Skeletal muscle cell (primary cell): Measurements from ENCODE around the gene PLXNA4.

Experiments
- DNase-seq: peaks from one replicate; pipeline ENCODE4 v3.0.0-alpha.2; 2010; ENCODE audit warnings: low read depth
- H3K4me3 ChIP-seq: 2 replicates; pipeline ENCODE4 v1.5.1; 2011; ENCODE audit warnings: low read depth, mild to moderate bottlenecking, control low read depth, low read length, moderate library complexity

Gene PLXNA4

GRCh38 chr7:132381742-132382472, 194.4 kb downstream of the PLXNA4 start:
- no peak for DNase-seq

GRCh38 chr7:132380059-132380458, 196.2 kb downstream of the PLXNA4 start:
- H3K4me3 ChIP-seq: no peak overlapping the region
- DNase-seq: no peak

More at GRCh38 chr7:132381742-132382472, 194.4 kb downstream of the PLXNA4 start:
- H3K4me3 ChIP-seq: no peak overlapping the region

- DNase-seq: no peak
- no peak overlapping the region for H3K4me3 ChIP-seq
These were observed 197.0 kb downstream of the PLXNA4 start for GRCh38 chr7:132379292-132379691.

GRCh38 chr7:132377703-132378584, 198.3 kb downstream of the PLXNA4 start:
- DNase-seq: no peak
- no peak overlapping the region for H3K4me3 ChIP-seq

- DNase-seq: no peak
- no peak overlapping the region for H3K4me3 ChIP-seq
These were observed 199.3 kb downstream of the PLXNA4 start for GRCh38 chr7:132377015-132377414.

GRCh38 chr7:132376361-132377013, 199.8 kb downstream of the PLXNA4 start:
- DNase-seq: no peak
- no peak overlapping the region for H3K4me3 ChIP-seq

- H3K4me3 ChIP-seq: no peak overlapping the region
- DNase-seq: no peak
These were observed 202.4 kb downstream of the PLXNA4 start for GRCh38 chr7:132373879-132374278.

GRCh38 chr7:132373041-132373440, 203.2 kb downstream of the PLXNA4 start:
- no peak for DNase-seq
- no peak overlapping the region for H3K4me3 ChIP-seq

GRCh38 chr7:132371948-132372347, 204.3 kb downstream of the PLXNA4 start:
- H3K4me3 ChIP-seq: no peak overlapping the region
- no peak for DNase-seq

- no peak overlapping the region for H3K4me3 ChIP-seq
- no peak for DNase-seq
These were observed 207.9 kb downstream of the PLXNA4 start for GRCh38 chr7:132368246-132368900.

GRCh38 chr7:132367795-132368194, 208.5 kb downstream of the PLXNA4 start:
- no peak for DNase-seq
- no peak overlapping the region for H3K4me3 ChIP-seq

- no peak for DNase-seq
- no peak overlapping the region for H3K4me3 ChIP-seq
These were observed 209.3 kb downstream of the PLXNA4 start for GRCh38 chr7:132367004-132367403.

- no peak for DNase-seq
- H3K4me3 ChIP-seq: no peak overlapping the region
These were observed 212.0 kb downstream of the PLXNA4 start for GRCh38 chr7:132364226-132364625.

GRCh38 chr7:132362059-132362458, 214.2 kb downstream of the PLXNA4 start:
- no peak overlapping the region for H3K4me3 ChIP-seq
- no peak for DNase-seq

- no peak for DNase-seq
- no peak overlapping the region for H3K4me3 ChIP-seq
These were observed 215.1 kb downstream of the PLXNA4 start for GRCh38 chr7:132361146-132361545.

- no peak for DNase-seq
- H3K4me3 ChIP-seq: no peak overlapping the region
These were observed 216.5 kb downstream of the PLXNA4 start for GRCh38 chr7:132359743-132360142.

GRCh38 chr7:132355048-132355447, 221.2 kb downstream of the PLXNA4 start:
- no peak overlapping the region for H3K4me3 ChIP-seq
- no peak for DNase-seq

- no peak for DNase-seq
- H3K4me3 ChIP-seq: no peak overlapping the region
These were observed 221.7 kb downstream of the PLXNA4 start for GRCh38 chr7:132354527-132354926.

- DNase-seq: no peak
- no peak overlapping the region for H3K4me3 ChIP-seq
These were observed 222.3 kb downstream of the PLXNA4 start for GRCh38 chr7:132353936-132354335.

GRCh38 chr7:132352800-132353199, 223.5 kb downstream of the PLXNA4 start:
- no peak overlapping the region for H3K4me3 ChIP-seq
- DNase-seq: no peak
